ENCODE data around the gene LRRN4CL. TPM values are rescaled to one million over a fixed set of nuclear protein-coding genes. Genes with fewer than 3 reads are reported as not detected.
A peak's percentile ranks its signal among the peaks of the same experiment; 100 is the strongest.

The LRRN4CL gene
- total and polyA plus RNA-seq, 2 donors (not counting 1 experiment from before 2014, with no cell fraction given) = 7.9 to 31.5 TPM

- Histone ChIP-seq H2AFZ (ENCODE audit: low read length) (no peak overlapping the region), H3K9ac (ENCODE audit: insufficient read depth, low read length) (peak overlapping the region; percentile 85), H3K4me3 (replicated peaks in 1 of 4; ENCODE audit: control extremely low read depth in 1 of 4, insufficient read depth in 1 of 4, low read depth in 3 of 4, low read length in 4 of 4) (peak overlapping the region; percentile 63 to 99 (median 94)), H4K20me1 (ENCODE audit: control insufficient read depth, extremely low read depth, insufficient read depth, low read length) (peaks cover 4% of the 10 kb centered on the region), H3K36me3 (ENCODE audit: control insufficient read depth, insufficient read depth, low read length) (peaks cover 3% of the 10 kb centered on the region), H3K4me2 (ENCODE audit: extremely low read depth, insufficient read depth, low read length) (no peak overlapping the region), H3K27ac (ENCODE audit: insufficient read depth, low read length) (peak overlapping the region; percentile 92), H3K4me1 (ENCODE audit: control insufficient read depth, extremely low read depth, insufficient read depth, low read length) (peaks cover 4% of the 10 kb centered on the region), H3K9me3 (ENCODE audit: control insufficient read depth, insufficient read depth, low read depth, low read length) (no peaks in the 10 kb centered on the region), H3K79me2 (ENCODE audit: control insufficient read depth, insufficient read depth, low read length) (peaks cover 82% of the 10 kb centered on the region), H3K27me3 (ENCODE audit: control insufficient read depth, insufficient read depth, low read length) (no peaks in the 10 kb centered on the region)
- TF ChIP-seq CTCF (conservative IDR thresholded peaks at IDR 0.05 in 1 of 2, IDR thresholded peaks at IDR 0.05 in 1 of 2; ENCODE audit: low read depth in 1 of 2, low read length in 2 of 2) (no peak), EZH2 (IDR thresholded peaks at IDR 0.05; ENCODE audit: low read length, missing control alignments) (no peak)
- no peak for DNase-seq (ENCODE audit: low read depth in 2 of 2)
Observed at GRCh38 chr11:62726915-62727164, 37.5 kb upstream of the LRRN4CL start.

GRCh38 chr11:62726156-62726914 lies 37.0 kb upstream of the LRRN4CL start:
- peaks cover 3% of the 10 kb centered on the region for H3K4me1 ChIP-seq (ENCODE audit: control insufficient read depth, extremely low read depth, insufficient read depth, low read length)
- peaks cover 5% of the 10 kb centered on the region for H3K36me3 ChIP-seq (ENCODE audit: control insufficient read depth, insufficient read depth, low read length)
- H4K20me1 ChIP-seq (ENCODE audit: control insufficient read depth, extremely low read depth, insufficient read depth, low read length) = peaks cover 4% of the 10 kb centered on the region
- H3K9ac ChIP-seq (ENCODE audit: insufficient read depth, low read length) = peak overlapping the region; percentile 85
- TF ChIP-seq CTCF (conservative IDR thresholded peaks at IDR 0.05 in 1 of 2, IDR thresholded peaks at IDR 0.05 in 1 of 2; ENCODE audit: low read depth in 1 of 2, low read length in 2 of 2) (no peak), EZH2 (IDR thresholded peaks at IDR 0.05; ENCODE audit: low read length, missing control alignments) (no peak)
- peak overlapping the region; percentile 92 for H3K27ac ChIP-seq (ENCODE audit: insufficient read depth, low read length)
- no peak overlapping the region for H2AFZ ChIP-seq (ENCODE audit: low read length)
- DNase-seq (ENCODE audit: low read depth in 2 of 2) = no peak
- H3K79me2 ChIP-seq (ENCODE audit: control insufficient read depth, insufficient read depth, low read length) = peaks cover 81% of the 10 kb centered on the region
- H3K27me3 ChIP-seq (ENCODE audit: control insufficient read depth, insufficient read depth, low read length) = no peaks in the 10 kb centered on the region
- H3K9me3 ChIP-seq (ENCODE audit: control insufficient read depth, insufficient read depth, low read depth, low read length) = no peaks in the 10 kb centered on the region
- peak overlapping the region; percentile 63 to 99 (median 94) for H3K4me3 ChIP-seq (replicated peaks in 1 of 4; ENCODE audit: control extremely low read depth in 1 of 4, insufficient read depth in 1 of 4, low read depth in 3 of 4, low read length in 4 of 4)
- H3K4me2 ChIP-seq (ENCODE audit: extremely low read depth, insufficient read depth, low read length) = peak overlapping the region; percentile 82

GRCh38 chr11:62725646-62726045 lies 36.3 kb upstream of the LRRN4CL start:
- Histone ChIP-seq H2AFZ (ENCODE audit: low read length) (no peak overlapping the region), H3K27ac (ENCODE audit: insufficient read depth, low read length) (peak overlapping the region; percentile 92), H3K4me3 (replicated peaks in 1 of 4; ENCODE audit: control extremely low read depth in 1 of 4, insufficient read depth in 1 of 4, low read depth in 3 of 4, low read length in 4 of 4) (peak overlapping the region; percentile 63 to 99 (median 94)), H3K36me3 (ENCODE audit: control insufficient read depth, insufficient read depth, low read length) (peaks cover 8% of the 10 kb centered on the region), H3K4me2 (ENCODE audit: extremely low read depth, insufficient read depth, low read length) (peak overlapping the region; percentile 82), H3K27me3 (ENCODE audit: control insufficient read depth, insufficient read depth, low read length) (no peaks in the 10 kb centered on the region), H3K79me2 (ENCODE audit: control insufficient read depth, insufficient read depth, low read length) (peaks cover 82% of the 10 kb centered on the region), H3K9ac (ENCODE audit: insufficient read depth, low read length) (peak overlapping the region; percentile 85), H3K9me3 (ENCODE audit: control insufficient read depth, insufficient read depth, low read depth, low read length) (no peaks in the 10 kb centered on the region), H4K20me1 (ENCODE audit: control insufficient read depth, extremely low read depth, insufficient read depth, low read length) (peaks cover 4% of the 10 kb centered on the region), H3K4me1 (ENCODE audit: control insufficient read depth, extremely low read depth, insufficient read depth, low read length) (peaks cover 2% of the 10 kb centered on the region)
- TF ChIP-seq CTCF (conservative IDR thresholded peaks at IDR 0.05 in 1 of 2, IDR thresholded peaks at IDR 0.05 in 1 of 2; ENCODE audit: low read depth in 1 of 2, low read length in 2 of 2) (no peak), EZH2 (IDR thresholded peaks at IDR 0.05; ENCODE audit: low read length, missing control alignments) (no peak)
- DNase-seq (ENCODE audit: low read depth in 2 of 2) = no peak
